Measurements from ENCODE around the gene STAP2.
"Not testable (repeated sequence)": the region's sequence is repeated elsewhere in the genome, so short reads cannot be mapped to it uniquely, and the experiment has no call there.

STAP2 gene

GRCh38 chr19:4277191-4277696 lies 61.4 kb downstream of the STAP2 start:
- H3K9me2 ChIP-seq (replicated peaks; ENCODE audit: insufficient read depth, low read length), result no peaks in the 10 kb centered on the region
- no peak overlapping the region for H3K27ac ChIP-seq (ENCODE audit: low read depth, low read length)
- no peak for TF ChIP-seq CTCF (IDR thresholded peaks at IDR 0.05; ENCODE audit: insufficient read depth, low read length, poor library complexity, severe bottlenecking)
- no peak for TF ChIP-seq EZH2phosphoT487 (conservative IDR thresholded peaks at IDR 0.05; ENCODE audit: low read length)
- no peaks in the 10 kb centered on the region for H3K27me3 ChIP-seq (ENCODE audit: low read length)
- no peak overlapping the region for H2AFZ ChIP-seq (ENCODE audit: low read depth, low read length, severe bottlenecking)
- H3K79me2 ChIP-seq (ENCODE audit: insufficient read depth, low read length), result no peaks in the 10 kb centered on the region
- no peaks in the 10 kb centered on the region for H3K36me3 ChIP-seq (ENCODE audit: low read length)
- no peaks in the 10 kb centered on the region for H3K9me3 ChIP-seq (ENCODE audit: insufficient read depth, low read length)
- no peaks in the 10 kb centered on the region for H4K20me1 ChIP-seq (ENCODE audit: low read depth, low read length)
- no peak overlapping the region for H3K9ac ChIP-seq (ENCODE audit: low read length)
- no peak overlapping the region for H3K4me3 ChIP-seq (ENCODE audit: insufficient read depth, low read length, poor library complexity, severe bottlenecking)
- H3F3A ChIP-seq (ENCODE audit: insufficient read depth), result no peaks in the 10 kb centered on the region
- no peak overlapping the region for H3K4me2 ChIP-seq (ENCODE audit: low read depth, low read length, poor library complexity, severe bottlenecking)

- H3K27me3 ChIP-seq (ENCODE audit: low read length); H3K9ac ChIP-seq (ENCODE audit: low read length); H4K20me1 ChIP-seq (ENCODE audit: low read depth, low read length); H3K9me2 ChIP-seq (replicated peaks; ENCODE audit: insufficient read depth, low read length); H3K36me3 ChIP-seq (ENCODE audit: low read length); H3K4me3 ChIP-seq (ENCODE audit: insufficient read depth, low read length, poor library complexity, severe bottlenecking); H3K9me3 ChIP-seq (ENCODE audit: insufficient read depth, low read length); H2AFZ ChIP-seq (ENCODE audit: low read depth, low read length, severe bottlenecking); H3K79me2 ChIP-seq (ENCODE audit: insufficient read depth, low read length); H3F3A ChIP-seq (ENCODE audit: insufficient read depth); H3K27ac ChIP-seq (ENCODE audit: low read depth, low read length); H3K4me2 ChIP-seq (ENCODE audit: low read depth, low read length, poor library complexity, severe bottlenecking): not testable (repeated sequence)
Measured at GRCh38 chr19:4274321-4274686, 64.3 kb downstream of the STAP2 start.
